Fibroblast of skin of right biceps (primary cell): ENCODE measurements around the gene TNK2.

ENCODE experiments used
- DNase-seq: peaks from one replicate; pipeline ENCODE4 v3.0.0-alpha.2; 2013

The TNK2 gene

DNA sequence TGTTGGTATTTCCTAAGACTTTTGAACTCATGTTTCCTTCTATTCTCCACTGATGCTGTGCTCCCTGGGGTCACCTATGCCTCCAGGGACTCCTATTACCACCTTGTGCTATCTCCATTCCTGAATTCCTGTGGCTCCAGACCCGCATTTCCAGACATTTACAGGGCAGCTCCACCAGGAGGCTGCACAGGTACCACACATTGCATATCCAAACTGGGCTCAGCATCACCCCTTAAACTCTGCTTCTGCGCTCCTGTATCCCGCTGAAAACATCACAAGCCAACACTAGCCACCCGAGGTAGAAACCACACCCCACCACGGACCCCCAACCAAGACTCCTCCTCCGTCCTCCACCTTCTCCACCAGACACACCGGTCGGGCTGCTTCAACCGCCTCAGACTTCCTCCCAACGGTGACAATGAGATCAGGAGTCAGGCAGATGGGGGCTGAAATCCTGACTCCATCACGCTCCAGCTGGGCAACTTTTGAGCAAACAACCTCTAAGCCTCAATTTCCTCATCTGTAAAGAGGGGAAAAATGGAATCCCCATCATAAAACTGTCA lies 10.4 kb downstream of the TNK2 start:
- DNase-seq, result no peak

DNA sequence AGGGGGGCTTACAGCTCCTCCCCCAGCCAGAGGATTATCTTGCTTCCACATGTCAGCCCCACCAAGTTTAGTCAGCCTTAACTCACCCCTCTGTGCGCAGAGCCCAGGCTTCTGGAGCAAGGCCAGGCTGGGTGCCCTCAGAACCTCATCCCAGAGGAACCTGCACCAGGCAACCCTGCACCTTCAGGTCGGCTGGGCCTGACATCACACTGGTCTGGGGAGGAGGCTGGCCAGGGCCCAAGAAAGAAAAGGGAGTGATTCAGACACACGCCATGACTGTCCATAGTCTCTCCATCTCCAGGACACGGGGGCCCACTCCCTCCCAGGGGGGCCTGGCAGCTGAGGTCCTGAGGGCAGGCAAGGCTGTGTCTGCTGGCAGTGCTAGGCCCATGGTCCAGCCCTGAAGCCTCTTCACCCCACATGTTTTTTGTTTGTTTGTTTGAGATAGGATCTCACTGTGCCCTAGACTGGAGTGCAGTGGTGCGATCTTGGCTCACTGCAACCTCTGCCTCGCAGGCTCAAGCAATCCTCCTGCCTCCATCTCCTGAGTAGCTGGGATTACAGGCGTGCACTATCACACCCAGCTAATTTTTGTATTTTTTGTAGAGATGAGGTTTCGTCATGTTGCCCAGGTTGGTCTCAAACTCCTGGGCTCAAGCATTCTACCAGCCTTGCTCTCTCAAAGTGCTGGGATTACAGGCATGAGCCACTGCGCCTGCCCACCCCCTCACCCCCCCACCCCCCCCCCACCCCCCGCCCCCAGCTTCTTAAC lies 11.1 kb downstream of the TNK2 start:
- DNase-seq, result peak; percentile 67

DNA sequence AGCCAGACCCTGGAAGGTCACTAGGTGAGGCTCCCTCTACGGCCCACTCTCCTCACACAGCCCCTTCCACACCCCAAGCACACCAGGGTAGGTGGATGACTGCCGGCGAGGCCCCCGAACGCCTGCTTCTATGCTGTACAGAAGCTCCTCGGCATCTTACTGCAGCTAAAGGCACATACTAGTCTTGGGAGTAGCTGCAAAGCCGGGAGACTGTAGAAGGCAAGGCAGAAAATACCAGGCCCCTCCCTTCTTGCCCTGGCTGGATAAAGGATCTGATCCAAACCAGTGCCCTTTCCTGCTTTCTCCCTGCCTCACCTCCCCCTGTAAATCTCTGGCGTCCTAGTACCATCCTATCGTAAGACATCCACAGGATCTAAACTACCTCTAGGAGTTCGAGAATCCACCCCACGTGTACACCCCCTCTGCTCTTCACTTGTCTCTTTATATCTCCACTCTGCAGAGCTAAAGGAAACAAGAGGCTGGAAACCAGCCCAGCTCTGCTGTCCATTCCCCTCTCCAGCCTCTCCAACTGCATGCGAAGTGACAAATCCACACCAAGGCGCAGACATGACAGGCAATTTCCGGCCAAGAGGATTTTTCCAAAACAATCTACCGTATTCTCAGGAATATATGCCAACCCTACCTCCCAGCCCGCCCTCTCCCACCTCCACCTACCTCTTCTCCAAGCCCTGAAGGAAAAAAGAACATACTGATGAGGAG lies 11.8 kb downstream of the TNK2 start:
- DNase-seq, result peak; percentile 87

DNA sequence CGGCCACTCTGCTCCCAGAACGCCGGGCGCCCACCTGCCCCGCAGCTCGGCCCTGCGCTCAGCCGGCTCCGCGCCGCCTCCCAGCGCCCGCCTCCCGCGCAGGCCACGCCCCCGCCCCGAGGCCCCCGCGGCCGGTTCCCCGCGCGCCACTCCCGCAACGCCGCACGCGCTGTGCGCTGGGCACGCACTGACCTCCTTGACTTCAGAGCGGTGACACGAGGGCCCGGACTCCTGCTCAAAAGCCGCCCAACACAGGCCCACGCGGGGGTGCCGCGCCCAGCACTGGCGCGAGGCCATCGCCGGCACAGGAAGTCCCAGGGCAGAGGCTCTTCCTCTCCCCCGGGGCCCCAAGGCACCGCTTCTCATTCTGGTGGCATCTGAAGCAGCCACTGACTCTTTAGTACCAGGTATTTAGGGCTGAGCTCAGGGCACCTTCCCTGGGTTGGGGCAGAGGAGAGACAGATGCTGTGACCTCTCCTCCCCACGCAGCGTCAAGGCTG lies 12.4 kb downstream of the TNK2 start:
- no peak for DNase-seq

DNA sequence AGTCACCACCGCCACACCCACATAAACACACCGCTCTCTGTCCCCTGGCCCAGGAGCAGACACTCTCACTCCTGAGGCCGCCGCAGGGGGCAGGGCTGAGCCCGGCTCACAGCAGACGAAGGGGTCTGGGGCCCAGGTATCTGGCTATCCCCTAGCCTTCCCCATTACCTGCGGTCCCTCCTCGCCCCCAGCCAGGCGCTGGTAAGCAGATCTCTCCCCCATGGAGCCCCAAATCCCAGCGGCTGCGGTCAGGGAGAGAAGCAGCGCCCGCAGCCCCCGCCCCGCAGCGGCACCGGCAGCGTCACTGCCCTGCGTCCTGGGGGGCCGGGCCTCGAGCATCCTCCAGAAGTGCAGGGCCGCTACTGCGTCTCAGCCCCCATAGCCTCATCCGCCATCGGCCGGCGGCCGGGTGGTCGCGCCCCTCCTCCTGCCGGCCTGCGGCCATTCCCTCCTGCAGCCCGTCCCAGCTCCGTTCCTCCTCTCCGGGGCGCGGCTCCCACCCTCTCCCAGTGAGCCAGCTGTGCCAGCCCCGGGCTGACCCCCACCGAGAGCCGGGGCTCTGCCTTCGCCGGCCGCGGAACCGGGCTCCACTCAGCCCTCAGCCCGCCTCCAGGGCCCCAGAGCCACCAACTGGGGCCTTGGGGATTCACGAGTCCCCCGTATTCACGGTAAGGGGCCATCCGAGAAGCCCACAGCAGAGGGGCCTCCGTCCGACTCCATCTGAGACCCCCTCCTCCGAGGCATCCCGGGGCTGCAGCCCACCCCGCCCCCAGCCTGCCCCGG lies 13.1 kb downstream of the TNK2 start:
- peak; percentile 61 for DNase-seq

DNA sequence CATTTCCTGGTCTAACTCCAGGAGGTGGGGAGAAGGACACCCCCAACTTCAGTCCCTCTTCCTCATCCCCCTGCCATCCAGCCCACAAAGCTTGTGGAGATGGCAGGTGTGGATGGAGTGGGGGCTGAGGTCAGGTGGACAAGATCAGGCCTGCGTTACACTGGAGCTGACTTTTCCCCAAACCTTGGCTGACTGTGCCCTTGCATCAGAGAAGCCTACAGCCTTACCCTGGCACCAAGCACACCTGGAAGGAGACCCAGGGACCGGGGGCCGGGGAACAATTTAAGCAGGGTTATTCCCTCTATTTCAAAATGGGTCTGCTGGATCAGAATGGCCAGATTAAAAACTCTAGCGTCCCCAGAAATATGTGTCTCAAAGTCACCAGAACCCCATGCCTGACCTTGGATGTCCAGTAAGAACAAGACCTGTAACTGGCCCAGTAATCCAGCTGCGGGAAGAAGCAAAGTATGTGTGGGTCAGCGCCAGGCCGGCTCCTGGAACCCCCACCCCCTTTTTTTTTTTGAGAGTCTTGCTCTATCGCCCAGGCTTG lies 14.4 kb downstream of the TNK2 start:
- DNase-seq, result no peak

DNA sequence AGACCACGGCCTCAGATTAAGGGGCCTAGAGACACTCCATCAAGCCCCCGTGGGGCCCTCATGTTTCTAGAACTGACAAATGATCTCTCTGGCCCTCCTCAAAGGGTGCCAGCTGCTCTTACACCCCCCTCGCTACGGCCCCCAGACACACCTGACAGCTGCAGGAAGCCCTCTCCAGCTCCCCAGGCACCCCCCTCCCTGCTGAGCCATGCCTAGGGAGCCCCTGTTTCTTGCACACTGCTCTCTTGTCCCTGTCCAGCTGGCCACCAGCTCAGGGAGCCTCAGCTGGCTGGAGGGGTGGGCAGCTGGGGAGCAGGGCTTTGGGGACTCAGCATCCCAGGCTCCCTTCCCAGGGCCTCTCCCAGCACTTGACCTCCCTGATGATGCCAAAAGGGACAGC lies 14.8 kb downstream of the TNK2 start:
- DNase-seq, result no peak

DNA sequence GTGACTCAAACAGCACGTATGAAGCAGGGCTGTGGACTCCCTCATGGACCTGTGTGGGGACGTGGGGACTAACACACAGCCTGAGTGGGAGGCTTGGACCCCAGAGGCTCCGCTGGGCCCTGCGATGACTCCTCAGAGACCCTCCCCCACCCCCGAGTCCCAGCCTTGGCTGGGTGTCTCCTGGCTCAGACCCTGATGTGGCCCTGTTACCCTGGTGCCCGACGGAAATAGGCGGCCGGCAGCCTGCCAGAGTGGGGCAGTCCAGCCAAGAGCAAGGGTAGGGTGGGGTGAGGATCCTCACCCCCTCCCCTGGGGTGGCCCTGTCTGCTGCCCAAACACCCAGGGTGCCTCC lies 15.3 kb downstream of the TNK2 start:
- DNase-seq, result no peak

DNA sequence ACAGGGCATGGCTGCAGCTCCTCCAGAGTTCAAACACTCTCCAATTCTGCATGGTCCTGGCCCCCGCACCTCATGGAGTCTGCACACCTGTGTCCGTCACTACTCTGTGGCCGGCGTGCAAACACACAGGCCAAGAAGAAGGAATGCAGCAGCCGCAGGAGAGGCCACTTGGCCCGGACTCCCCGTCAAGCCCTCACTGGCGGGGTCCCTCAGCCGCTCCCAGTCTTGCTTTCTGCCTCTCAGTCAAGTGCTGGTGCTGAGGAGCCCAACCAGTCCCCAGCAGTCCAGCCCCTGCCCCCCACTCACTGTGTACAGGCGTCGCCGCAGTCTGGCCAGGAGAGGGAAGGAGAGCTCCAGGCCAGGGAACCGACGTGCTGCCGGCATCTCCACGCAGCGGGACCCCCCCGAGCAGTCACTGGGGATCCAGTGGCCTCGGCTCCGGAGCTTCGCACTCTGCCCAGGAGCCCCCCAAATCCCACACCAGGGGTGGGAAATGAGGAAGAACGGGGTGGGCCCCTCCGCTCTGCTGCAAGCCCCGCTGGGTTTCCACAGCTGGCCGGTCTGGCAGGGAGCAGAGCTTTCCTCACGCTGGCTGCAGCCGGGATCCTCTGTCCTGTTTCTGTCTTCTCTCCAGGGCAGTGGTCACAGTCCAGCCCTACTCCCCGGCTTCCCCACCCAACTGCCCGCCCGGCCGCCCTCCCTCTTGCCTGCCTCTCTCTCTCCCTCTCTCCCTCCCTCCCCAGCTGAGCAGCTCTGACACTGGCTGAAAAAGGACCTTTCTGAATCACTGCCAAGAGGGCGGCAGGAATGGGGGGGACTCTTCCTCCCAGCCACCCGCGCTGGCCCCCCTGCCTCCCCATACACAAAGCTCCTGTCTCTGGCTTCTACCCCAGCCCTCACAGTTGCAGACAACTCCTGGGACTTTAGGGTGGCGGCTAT lies 16.0 kb downstream of the TNK2 start:
- DNase-seq, result peak; percentile 78

DNA sequence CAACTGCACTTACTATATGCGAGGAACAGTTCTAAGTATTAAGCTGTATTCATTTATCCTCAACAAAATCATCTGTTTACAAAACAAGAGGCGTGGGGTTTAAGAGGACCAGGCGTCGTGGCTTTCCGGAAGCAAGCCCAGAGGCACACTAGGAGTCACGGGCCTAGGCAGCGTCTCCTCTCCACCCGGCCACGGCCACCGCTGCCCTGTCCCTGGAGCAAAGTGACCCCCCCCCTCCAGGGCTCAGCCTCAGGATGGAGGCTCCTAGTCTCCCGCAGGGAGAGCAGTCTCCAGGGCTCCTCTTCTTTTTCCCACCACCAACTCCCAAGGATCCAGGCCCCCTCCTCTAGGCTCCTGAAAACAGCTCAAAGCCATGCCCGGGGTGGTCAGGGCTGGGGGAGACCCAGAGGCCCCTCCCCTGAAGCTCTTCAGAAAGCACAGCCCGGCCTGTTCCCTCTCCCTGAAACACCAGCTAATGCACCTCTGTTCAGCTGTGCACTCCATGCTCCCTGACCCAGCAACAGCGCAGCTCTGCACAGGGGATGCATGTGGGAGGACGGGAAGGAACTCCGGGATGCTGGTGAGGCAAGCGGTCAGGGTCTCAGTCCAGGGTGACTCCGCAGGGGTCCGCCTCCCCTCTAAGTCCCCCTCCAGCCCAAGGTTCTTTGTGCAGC lies 16.8 kb downstream of the TNK2 start:
- DNase-seq, result no peak

DNA sequence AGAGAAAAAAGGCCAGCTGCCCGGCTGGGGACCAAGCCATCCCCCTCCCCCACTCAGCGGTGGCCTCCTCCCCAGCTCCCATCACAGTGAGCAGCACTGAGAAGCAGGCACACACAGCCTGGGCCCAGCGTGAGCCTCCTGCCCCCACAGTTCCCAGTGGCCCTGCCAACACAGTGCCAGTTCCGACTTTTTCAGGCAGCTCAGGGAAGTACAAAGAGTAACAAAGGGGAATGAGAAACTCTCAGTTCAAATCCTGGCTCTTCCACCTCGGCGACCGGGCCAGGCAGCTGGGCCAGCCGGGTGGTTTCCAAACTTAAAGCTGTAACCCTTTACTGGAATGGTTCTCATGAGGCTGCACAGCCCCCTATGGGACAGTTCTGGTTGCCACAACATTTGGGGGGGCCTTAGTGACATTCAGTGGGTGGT lies 18.5 kb downstream of the TNK2 start:
- no peak for DNase-seq

DNA sequence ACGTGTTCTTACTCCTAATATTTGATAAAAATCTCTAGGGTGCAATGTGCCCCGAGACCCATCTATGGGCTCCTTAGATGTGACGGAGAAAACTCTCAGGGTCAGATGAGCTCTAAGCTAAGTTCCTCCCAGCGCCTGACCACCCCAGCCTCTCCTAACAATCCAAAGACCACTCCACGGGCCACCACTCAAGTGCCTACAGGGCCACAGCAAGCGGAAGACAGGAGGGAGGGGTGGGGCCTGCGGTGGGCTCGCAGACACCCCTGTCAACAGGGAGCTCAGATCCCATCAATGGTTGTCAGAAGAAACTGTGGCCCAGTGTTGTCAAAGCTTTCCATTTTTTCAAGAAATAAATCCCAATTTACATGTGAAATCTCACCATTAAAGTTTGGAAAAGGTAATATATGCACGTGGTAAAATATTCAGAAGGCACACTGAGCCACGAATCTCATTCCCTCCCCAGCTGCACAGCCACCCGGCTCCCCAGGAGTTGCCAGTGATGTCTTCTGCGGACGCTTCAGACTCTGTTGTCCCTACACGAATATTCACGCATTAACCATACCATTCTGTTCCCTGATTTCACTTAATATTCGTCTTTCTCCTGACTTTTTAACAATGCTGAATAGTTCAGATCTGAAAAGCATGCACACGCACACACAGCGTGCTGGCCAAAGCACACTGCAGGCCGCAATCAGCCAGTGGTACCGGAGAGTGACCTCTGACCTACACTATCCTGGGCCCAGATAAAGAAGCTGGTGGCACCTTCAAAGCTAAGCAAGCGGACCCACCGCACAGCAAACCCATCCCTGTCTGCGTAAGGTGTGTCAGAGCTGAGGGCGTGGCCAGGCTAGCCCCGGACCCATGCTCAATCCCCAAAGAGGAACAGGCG lies 19.1 kb downstream of the TNK2 start:
- DNase-seq, result no peak

DNA sequence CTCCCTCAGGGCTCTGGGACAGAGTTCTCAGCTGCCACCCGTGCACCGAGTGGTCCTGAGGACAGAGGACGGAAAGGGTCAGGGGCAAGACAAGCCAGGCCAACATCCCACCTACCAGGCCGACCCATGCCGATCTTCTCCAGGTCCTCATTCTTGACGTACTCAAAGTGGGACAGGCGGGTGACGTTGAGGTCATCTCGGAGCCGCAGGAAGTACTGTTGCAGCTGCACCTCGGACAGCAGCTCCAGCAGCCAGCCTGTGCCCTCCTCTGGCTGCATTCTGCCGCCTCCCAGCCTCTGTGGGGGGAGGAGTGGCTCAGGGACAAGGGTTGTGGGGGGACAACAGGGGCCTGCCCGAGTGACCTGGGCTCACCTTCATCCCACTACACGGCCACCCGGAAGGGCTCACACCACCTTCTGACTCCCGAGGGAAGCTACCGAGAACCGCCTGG lies 20.0 kb downstream of the TNK2 start:
- no peak for DNase-seq

DNA sequence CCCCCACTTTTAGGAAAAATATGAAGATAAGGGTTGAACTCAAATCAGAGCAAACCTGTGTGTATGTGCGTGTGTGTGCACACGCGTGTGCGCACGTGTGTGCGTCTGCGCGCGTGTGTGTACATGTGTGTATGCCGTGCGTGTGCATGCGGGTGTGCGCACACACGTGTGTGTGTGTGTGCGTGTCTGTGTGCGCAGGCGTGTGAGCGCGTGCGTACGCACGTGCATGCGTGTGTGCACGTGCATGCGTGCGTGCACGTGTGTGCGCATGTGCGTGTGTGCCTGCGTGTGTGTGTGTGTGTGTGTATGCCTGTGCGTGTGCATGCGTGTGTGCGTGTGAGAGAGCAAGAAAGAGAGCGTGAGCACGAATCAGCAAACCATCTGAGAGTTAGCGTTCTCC lies 20.7 kb downstream of the TNK2 start:
- DNase-seq, result no peak

DNA sequence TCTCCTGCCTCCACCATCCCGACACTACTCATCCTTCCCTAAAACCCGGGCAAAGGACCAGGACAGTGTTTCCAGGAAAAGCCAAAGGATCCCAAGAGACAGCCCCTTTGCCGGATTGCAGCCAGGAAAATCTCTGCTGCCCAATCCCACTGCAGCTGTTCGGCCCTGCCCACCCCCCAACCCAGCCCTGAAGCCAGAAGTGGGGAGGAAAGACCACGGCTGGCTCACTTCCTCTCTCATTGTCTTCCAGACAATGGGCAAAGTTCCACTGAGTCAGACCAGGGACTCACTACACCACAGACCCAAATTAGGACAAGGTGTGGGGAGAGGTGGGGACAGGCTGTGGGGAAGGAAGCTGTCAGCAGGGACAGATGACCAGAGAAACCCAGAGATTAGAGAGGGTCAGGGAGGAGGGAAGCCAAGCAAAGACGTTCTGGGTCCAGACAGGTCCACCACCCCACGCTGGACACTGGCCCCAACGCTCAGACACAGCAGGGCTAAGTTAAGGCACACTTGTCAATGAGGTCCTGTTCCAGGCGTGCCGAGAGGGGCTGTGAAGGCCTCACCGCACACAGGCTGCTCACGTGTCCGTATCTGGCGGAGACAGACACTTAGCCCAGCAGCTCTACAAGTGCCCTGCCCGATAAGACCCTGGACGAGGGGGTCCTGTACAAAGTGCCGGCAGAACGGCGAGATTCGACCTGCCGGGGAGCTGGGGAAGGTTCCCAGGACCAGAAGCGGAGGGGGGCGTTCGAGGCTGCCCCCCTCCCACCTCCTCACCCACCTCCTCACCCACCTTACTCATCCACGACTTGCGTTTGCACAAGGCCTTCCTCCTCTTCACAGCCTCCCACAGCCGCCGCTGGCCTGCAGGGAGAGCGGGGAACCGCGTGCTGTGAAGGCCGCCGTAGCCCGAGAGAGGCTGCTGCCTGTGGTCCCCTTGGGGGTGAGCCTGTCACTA lies 21.9 kb downstream of the TNK2 start:
- peak; percentile 89 for DNase-seq

DNA sequence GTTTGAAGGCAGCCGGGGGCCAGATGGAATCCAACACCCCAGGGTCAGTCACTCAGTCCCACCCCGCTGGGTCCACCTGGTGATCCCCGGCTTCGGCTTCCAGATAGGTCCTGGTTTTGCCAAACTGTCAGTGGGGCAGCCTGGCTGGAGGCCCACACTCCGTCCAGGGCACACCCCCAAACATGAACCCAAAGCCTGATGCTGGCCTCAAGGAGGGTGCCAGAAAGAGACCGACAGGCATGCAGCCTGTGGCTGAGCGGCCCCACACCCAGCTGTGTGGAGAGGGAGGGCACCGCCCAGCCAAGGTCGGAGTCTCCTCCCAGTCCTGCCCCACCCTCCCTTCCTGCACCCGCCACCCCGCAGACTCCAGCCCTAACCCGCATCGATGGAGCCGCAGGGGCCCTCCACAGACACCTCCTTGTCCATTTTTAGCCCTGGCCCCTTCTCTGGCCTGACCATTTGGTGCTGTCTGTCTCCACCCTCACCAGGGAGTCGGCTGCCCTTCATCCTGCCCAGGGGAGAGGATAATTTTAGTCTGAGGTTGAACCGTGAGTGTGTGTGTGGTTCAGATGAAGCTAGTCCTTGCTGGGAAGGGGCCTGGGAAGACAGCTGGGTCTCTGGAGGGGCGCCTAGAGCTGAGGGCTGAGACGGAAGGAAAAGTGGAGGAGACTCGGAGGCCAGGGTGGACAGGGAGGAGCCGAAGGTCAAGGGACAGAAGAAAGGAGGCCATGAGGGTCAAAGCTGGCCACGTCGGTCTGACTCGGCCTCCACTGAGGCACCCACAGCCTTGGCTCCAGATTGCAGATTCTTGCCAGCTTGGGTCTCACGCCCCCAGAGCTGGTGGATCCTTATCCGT lies 23.1 kb downstream of the TNK2 start:
- no peak for DNase-seq

DNA sequence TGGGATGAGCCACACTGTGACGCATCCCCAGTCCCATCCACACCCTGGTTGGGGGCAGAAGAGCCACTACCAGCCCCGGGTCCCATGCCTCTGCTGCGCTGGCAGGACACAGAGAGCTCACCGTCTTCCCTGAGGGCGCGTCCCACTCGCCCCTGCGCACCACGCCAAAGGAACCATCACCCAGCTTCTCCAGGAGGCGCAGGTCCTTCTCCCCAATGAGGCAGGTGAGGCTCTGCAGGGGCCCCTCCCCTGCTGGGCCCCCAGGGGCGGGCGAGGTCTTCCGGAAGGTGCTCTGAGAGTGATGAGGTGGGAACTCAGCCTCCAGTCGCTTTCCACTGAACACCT lies 23.7 kb downstream of the TNK2 start:
- no peak for DNase-seq

DNA sequence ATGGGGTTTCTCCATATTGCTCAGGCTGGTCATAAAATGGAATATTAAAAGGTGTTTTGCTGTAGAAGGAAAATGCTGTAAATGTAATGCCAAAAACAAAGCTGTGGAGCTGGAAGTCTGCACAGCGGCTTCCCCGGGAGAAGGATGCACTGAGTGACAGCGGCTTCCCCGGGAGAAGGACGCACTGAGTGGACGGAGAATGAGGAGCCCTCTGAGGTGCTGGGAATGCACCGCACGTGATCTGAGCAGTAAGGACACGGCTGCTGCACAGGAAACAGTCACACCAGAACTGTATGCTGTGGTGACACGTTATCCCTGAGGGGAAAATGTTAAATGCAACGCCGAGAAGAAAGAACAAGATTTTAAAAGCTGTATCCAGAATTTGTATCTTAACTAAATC lies 24.6 kb downstream of the TNK2 start:
- DNase-seq, result no peak
